Measurements from ENCODE around the gene R3HDM2.

Gene R3HDM2

DNA sequence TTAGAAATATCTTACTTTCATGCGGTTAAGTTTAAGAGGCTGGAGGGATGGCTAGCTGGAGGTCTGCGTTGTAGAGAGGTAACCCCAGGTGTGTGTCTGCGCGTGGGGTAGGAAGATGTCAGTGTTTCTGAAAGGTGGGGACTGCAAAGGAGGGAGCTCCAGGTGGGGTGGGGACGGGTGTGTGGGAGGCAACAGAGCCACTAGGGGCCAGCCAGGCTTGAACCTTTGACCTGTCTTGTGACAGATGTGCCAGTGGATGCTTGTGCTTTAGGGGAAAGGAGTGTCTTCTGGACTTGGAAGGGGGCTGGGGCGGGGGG is 29.6 kb upstream of the R3HDM2 start:
- TF ChIP-seq, protein P1, sequence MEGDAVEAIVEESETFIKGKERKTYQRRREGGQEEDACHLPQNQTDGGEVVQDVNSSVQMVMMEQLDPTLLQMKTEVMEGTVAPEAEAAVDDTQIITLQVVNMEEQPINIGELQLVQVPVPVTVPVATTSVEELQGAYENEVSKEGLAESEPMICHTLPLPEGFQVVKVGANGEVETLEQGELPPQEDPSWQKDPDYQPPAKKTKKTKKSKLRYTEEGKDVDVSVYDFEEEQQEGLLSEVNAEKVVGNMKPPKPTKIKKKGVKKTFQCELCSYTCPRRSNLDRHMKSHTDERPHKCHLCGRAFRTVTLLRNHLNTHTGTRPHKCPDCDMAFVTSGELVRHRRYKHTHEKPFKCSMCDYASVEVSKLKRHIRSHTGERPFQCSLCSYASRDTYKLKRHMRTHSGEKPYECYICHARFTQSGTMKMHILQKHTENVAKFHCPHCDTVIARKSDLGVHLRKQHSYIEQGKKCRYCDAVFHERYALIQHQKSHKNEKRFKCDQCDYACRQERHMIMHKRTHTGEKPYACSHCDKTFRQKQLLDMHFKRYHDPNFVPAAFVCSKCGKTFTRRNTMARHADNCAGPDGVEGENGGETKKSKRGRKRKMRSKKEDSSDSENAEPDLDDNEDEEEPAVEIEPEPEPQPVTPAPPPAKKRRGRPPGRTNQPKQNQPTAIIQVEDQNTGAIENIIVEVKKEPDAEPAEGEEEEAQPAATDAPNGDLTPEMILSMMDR (IDR thresholded peaks at IDR 0.05) = no peak

DNA sequence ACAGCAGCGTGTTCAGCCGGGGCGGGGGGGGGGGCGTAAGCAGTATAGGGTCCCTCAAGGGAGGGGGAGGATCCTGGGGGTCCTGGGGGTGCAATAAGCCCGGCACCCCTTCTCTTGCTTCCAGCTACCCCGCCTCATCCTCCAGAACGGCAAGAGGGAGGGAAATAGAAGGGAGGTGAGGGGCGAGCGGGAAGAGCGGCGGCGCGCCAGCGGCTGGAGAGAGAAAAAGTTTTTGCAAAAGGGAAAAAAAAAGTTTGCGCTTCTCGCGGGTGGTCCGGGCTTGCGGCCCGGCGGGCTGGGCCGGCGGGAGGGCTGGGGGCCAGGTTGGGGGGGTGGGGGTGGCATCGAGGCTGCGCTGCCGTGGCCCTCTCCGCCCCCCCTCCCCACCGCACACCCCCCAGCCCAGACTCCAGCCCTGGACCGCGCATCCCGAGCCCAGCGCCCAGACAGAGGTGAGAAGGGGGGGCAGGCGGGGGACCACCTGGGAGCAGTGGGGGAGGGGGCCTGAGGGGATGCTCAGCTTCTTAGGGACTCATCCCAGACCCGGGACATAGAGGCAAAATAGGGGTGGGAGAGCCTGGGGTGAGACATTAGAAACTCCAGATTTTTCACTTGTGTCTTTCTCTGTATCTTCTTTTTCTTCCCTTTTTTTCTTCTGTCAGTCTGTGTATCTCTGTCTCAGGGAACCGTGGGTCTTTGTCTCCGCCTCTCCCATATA is 29.1 kb upstream of the R3HDM2 start, which contains the start of gene GLI1:
TSS of gene GLI1 (plus strand) at position 36 of the 718 bp plus-strand sequence. CDS start 3,907 bp downstream, outside the sequence.
- TF ChIP-seq, protein P1 (IDR thresholded peaks at IDR 0.05) = no peak

- TF ChIP-seq, protein P1 (IDR thresholded peaks at IDR 0.05) = peak; percentile 85
These were observed 28.4 kb upstream of the R3HDM2 start for GRCh38 chr12:57459055-57459749.

DNA sequence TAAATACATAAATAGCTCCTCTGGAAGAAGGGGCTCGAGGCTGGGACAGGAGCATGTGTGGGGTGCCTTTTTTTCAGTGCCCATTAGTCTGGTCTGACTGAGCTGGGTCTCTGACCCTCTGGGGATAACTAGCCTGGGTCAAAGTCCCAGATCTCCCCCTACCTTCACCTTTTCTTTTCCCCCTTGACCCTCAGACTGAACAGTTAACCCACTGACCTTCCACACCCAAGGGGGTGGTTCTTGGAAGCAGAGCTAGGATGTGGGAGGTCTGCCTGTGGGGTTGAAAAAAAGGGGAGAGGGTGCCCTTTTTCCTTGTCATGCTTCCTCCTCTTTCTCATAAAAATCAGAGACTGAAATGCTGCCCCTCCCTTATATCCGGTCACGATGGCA is 27.8 kb upstream of the R3HDM2 start:
- TF ChIP-seq, protein P1 (IDR thresholded peaks at IDR 0.05) = no peak

DNA sequence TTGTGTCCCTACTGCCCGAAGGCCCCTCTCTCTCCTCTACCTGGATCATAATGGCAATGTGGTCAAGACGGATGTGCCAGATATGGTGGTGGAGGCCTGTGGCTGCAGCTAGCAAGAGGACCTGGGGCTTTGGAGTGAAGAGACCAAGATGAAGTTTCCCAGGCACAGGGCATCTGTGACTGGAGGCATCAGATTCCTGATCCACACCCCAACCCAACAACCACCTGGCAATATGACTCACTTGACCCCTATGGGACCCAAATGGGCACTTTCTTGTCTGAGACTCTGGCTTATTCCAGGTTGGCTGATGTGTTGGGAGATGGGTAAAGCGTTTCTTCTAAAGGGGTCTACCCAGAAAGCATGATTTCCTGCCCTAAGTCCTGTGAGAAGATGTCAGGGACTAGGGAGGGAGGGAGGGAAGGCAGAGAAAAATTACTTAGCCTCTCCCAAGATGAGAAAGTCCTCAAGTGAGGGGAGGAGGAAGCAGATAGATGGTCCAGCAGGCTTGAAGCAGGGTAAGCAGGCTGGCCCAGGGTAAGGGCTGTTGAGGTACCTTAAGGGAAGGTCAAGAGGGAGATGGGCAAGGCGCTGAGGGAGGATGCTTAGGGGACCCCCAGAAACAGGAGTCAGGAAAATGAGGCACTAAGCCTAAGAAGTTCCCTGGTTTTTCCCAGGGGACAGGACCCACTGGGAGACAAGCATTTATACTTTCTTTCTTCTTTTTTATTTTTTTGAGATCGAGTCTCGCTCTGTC is 26.1 kb upstream of the R3HDM2 start:
- TF ChIP-seq, protein P1 (IDR thresholded peaks at IDR 0.05) = no peak

DNA sequence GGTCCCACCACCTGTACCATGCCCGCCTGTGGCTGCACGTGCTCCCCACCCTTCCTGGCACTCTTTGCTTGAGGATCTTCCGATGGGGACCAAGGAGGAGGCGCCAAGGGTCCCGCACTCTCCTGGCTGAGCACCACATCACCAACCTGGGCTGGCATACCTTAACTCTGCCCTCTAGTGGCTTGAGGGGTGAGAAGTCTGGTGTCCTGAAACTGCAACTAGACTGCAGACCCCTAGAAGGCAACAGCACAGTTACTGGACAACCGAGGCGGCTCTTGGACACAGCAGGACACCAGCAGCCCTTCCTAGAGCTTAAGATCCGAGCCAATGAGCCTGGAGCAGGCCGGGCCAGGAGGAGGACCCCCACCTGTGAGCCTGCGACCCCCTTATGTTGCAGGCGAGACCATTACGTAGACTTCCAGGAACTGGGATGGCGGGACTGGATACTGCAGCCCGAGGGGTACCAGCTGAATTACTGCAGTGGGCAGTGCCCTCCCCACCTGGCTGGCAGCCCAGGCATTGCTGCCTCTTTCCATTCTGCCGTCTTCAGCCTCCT is 25.4 kb upstream of the R3HDM2 start:
- TF ChIP-seq, protein P1 (IDR thresholded peaks at IDR 0.05) = peak; percentile 57

- TF ChIP-seq, protein P1 (IDR thresholded peaks at IDR 0.05) = no peak
These were observed 24.7 kb upstream of the R3HDM2 start for GRCh38 chr12:57455374-57456144.
